GM18951 (cell line): ENCODE data around the gene MRPL40.

Experiments used
- POLR2A ChIP-seq: IDR thresholded peaks from 4 replicates; pipeline ENCODE4 v1.6.1; 2011; ENCODE audit warnings: mild to moderate bottlenecking; ENCODE audit not compliant: insufficient read length, insufficient read depth; ENCODE audit errors: extremely low read depth
- in situ Hi-C: fragments of 300-500 bp; cut with MboI; formaldehyde crosslinking; loops from one replicate; pipeline ENCODE4 v1.12.0; 2022; ENCODE audit warnings: low sequenced_read_pairs, mixed read lengths, inconsistent platforms; ENCODE audit not compliant: unreplicated experiment

MRPL40 gene

GRCh38 chr22:19432133-19432851, at the start of gene MRPL40:
Gene MRPL40, plus strand, starts transcription at chr22:19432545. Its CDS starts 10 bp downstream, at chr22:19432555.
- in situ Hi-C loops, result no loop called here
- TF ChIP-seq POLR2A, result peak; percentile 97

- in situ Hi-C loops, result no loop called here
- no peak for TF ChIP-seq POLR2A
Observed at GRCh38 chr22:19383292-19383691, 49.1 kb upstream of the MRPL40 start.

GRCh38 chr22:19385221-19385906, 47.0 kb upstream of the MRPL40 start:
- no peak for TF ChIP-seq POLR2A
- in situ Hi-C loops, result no loop called here

- in situ Hi-C loops, result no loop called here
- no peak for TF ChIP-seq POLR2A
Observed at GRCh38 chr22:19386248-19386647, 46.1 kb upstream of the MRPL40 start.

GRCh38 chr22:19387038-19387437, 45.3 kb upstream of the MRPL40 start:
- in situ Hi-C loops, result no loop called here

GRCh38 chr22:19387575-19387974, 44.8 kb upstream of the MRPL40 start:
- no peak for TF ChIP-seq POLR2A
- in situ Hi-C loops, result no loop called here

More at GRCh38 chr22:19387038-19387437, 45.3 kb upstream of the MRPL40 start:
- no peak for TF ChIP-seq POLR2A

GRCh38 chr22:19393704-19394103, 38.6 kb upstream of the MRPL40 start:
- in situ Hi-C loops, result no loop called here
- TF ChIP-seq POLR2A, result no peak

GRCh38 chr22:19394274-19395050, 37.9 kb upstream of the MRPL40 start:
- in situ Hi-C loops, result no loop called here
- no peak for TF ChIP-seq POLR2A

GRCh38 chr22:19395276-19395675, 37.1 kb upstream of the MRPL40 start:
- in situ Hi-C loops, result no loop called here
- no peak for TF ChIP-seq POLR2A

- in situ Hi-C loops, result no loop called here
- no peak for TF ChIP-seq POLR2A
Observed at GRCh38 chr22:19396561-19396933, 35.8 kb upstream of the MRPL40 start.

- no peak for TF ChIP-seq POLR2A
- in situ Hi-C loops, result no loop called here
Observed at GRCh38 chr22:19396934-19397733, 35.2 kb upstream of the MRPL40 start.

GRCh38 chr22:19397734-19398104, 34.6 kb upstream of the MRPL40 start:
- no peak for TF ChIP-seq POLR2A
- in situ Hi-C loops, result no loop called here

- in situ Hi-C loops, result no loop called here
- no peak for TF ChIP-seq POLR2A
Observed at GRCh38 chr22:19398206-19398605, 34.1 kb upstream of the MRPL40 start.

GRCh38 chr22:19398652-19399051, 33.7 kb upstream of the MRPL40 start:
- TF ChIP-seq POLR2A, result no peak
- in situ Hi-C loops, result no loop called here
